ENCODE data around the gene RHEX. TPM values are rescaled to one million over a fixed set of nuclear protein-coding genes. Genes with fewer than 3 reads are reported as not detected.
A peak's percentile ranks its signal among the peaks of the same experiment; 100 is the strongest.
"Not testable (repeated sequence)": the region's sequence is repeated elsewhere in the genome, so short reads cannot be mapped to it uniquely, and the experiment has no call there.

Gene RHEX, protein sequence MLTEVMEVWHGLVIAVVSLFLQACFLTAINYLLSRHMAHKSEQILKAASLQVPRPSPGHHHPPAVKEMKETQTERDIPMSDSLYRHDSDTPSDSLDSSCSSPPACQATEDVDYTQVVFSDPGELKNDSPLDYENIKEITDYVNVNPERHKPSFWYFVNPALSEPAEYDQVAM
- 0.53 TPM for total RNA-seq

GRCh38 chr1:206052919-206053610 lies at the start of gene RHEX:
Gene RHEX, plus strand, starts transcription at chr1:206053173. Its CDS starts 44,656 bp downstream, at chr1:206097829.
- H3K4me1 ChIP-seq; H3K27ac ChIP-seq; H3K4me3 ChIP-seq; H3K27me3 ChIP-seq; intact Hi-C loops (cut with DNase I); H3K9me3 ChIP-seq; H3K36me3 ChIP-seq: not testable (repeated sequence)
- DNase-seq (ENCODE audit: low spot score in 2 of 2) = peak in 1 of 2 donors; percentile 11

GRCh38 chr1:206003854-206004800 lies 48.8 kb upstream of the RHEX start:
- peaks cover 15 to 17% of the 10 kb centered on the region in 2 donors for H3K4me1 ChIP-seq
- H3K4me3 ChIP-seq = no peak overlapping the region
- no peak for DNase-seq (ENCODE audit: low spot score in 2 of 2)
- intact Hi-C loops (cut with DNase I) = no loop called here
- H3K9me3 ChIP-seq = no peaks in the 10 kb centered on the region
- no peaks in the 10 kb centered on the region for H3K36me3 ChIP-seq
- H3K27ac ChIP-seq = peak overlapping the region; percentile 50 to 58
- TF ChIP-seq, protein P1, sequence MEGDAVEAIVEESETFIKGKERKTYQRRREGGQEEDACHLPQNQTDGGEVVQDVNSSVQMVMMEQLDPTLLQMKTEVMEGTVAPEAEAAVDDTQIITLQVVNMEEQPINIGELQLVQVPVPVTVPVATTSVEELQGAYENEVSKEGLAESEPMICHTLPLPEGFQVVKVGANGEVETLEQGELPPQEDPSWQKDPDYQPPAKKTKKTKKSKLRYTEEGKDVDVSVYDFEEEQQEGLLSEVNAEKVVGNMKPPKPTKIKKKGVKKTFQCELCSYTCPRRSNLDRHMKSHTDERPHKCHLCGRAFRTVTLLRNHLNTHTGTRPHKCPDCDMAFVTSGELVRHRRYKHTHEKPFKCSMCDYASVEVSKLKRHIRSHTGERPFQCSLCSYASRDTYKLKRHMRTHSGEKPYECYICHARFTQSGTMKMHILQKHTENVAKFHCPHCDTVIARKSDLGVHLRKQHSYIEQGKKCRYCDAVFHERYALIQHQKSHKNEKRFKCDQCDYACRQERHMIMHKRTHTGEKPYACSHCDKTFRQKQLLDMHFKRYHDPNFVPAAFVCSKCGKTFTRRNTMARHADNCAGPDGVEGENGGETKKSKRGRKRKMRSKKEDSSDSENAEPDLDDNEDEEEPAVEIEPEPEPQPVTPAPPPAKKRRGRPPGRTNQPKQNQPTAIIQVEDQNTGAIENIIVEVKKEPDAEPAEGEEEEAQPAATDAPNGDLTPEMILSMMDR (IDR thresholded peaks at IDR 0.05) = no peak
- H3K27me3 ChIP-seq = no peaks in the 10 kb centered on the region

- TF ChIP-seq, protein P1 (IDR thresholded peaks at IDR 0.05) = no peak
- Histone ChIP-seq H3K4me3 (no peak overlapping the region), H3K27me3 (no peaks in the 10 kb centered on the region), H3K9me3 (no peaks in the 10 kb centered on the region), H3K4me1 (peaks cover 15 to 17% of the 10 kb centered on the region in 2 donors), H3K27ac (no peak overlapping the region), H3K36me3 (no peaks in the 10 kb centered on the region)
- no peak for DNase-seq (ENCODE audit: low spot score in 2 of 2)
- intact Hi-C loops (cut with DNase I) = no loop called here
Measured at GRCh38 chr1:206004826-206005225, 48.1 kb upstream of the RHEX start.

GRCh38 chr1:206005234-206005633 lies 47.7 kb upstream of the RHEX start:
- Histone ChIP-seq H3K4me3 (no peak overlapping the region), H3K9me3 (no peaks in the 10 kb centered on the region), H3K27me3 (no peaks in the 10 kb centered on the region), H3K4me1 (peaks cover 15 to 17% of the 10 kb centered on the region in 2 donors), H3K27ac (no peak overlapping the region), H3K36me3 (no peaks in the 10 kb centered on the region)
- intact Hi-C loops (cut with DNase I) = no loop called here
- no peak for DNase-seq (ENCODE audit: low spot score in 2 of 2)
- TF ChIP-seq, protein P1 (IDR thresholded peaks at IDR 0.05) = no peak

GRCh38 chr1:206005778-206006180 lies 47.2 kb upstream of the RHEX start:
- Histone ChIP-seq H3K9me3 (no peaks in the 10 kb centered on the region), H3K36me3 (no peaks in the 10 kb centered on the region), H3K27me3 (no peaks in the 10 kb centered on the region), H3K4me3 (no peak overlapping the region), H3K27ac (no peak overlapping the region), H3K4me1 (peaks cover 15 to 17% of the 10 kb centered on the region in 2 donors)
- TF ChIP-seq, protein P1 (IDR thresholded peaks at IDR 0.05) = no peak
- intact Hi-C loops (cut with DNase I) = no loop called here
- no peak for DNase-seq (ENCODE audit: low spot score in 2 of 2)

Measured in ascending aorta (tissue), 2 donors.